SK-N-MC (cell line): Measurements from ENCODE around the gene TMCO4.
"Not testable (repeated sequence)": the region's sequence is repeated elsewhere in the genome, so short reads cannot be mapped to it uniquely, and the experiment has no call there.

Source experiments
- DNase-seq: peaks from one replicate; pipeline ENCODE4 v3.0.0-alpha.2; 2011; ENCODE audit warnings: low read depth, low spot score
- H3K27ac ChIP-seq: fragments of 200-600 bp; sonication (generic); 2 replicates; pipeline ENCODE4 v1.5.1; 2016; ENCODE audit warnings: mixed run types
- H3K36me3 ChIP-seq: fragments of 200-600 bp; sonication (generic); 2 replicates; pipeline ENCODE4 v1.6.1; 2017; ENCODE audit warnings: antibody characterized with exemption, low read length, mixed read lengths; ENCODE audit not compliant: insufficient read depth
- H3K4me3 ChIP-seq: fragments of 200-600 bp; sonication (generic); 2 replicates; pipeline ENCODE4 v1.5.1; 2016
- H3K9ac ChIP-seq: fragments of 200-600 bp; sonication (generic); 2 replicates; pipeline ENCODE4 v1.8.0; 2017; ENCODE audit warnings: mixed run types, mixed read lengths; ENCODE audit not compliant: insufficient read length
- H3K9me3 ChIP-seq: fragments of 200-600 bp; sonication (generic); 2 replicates; pipeline ENCODE4 v1.6.1; 2017; ENCODE audit warnings: low read depth, mild to moderate bottlenecking, antibody characterized with exemption, low read length, moderate library complexity, mixed read lengths
- EZH2 ChIP-seq: fragments of 200-600 bp; sonication (generic); IDR thresholded peaks from one replicate; pipeline ENCODE4 v1.6.1; 2017; ENCODE audit warnings: antibody characterized with exemption
- FOXP2 ChIP-seq: optimal IDR thresholded peaks from 2 replicates; pipeline ENCODE3; 2011; ENCODE audit warnings: mild to moderate bottlenecking, moderate library complexity; ENCODE audit not compliant: insufficient read depth; ENCODE audit errors: extremely low read length, control extremely low read depth
- POLR2AphosphoS5 ChIP-seq: IDR thresholded peaks from 2 replicates; pipeline ENCODE4 v1.6.1; 2012; ENCODE audit warnings: mild to moderate bottlenecking, low read depth, low read length, borderline replicate concordance

TMCO4 gene

DNA sequence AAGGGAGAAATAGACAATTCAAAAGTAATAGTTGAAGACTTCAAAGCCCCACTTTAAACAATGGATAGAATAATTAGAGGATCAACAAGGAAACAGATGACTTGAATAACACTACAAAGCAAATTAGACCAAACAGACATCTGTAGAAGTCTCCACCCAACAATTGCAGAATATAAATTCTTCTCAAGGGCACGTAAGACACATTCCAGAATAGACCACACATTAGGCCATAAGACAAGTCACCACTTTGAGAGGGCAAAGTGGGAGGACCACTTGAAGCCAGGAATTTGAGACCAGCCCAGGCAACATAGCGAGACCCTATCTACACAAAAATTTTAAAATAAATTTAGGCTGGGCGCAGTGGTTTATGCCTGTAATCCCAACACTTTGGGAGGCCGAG, 35.9 kb upstream of the TMCO4 start:
- Histone ChIP-seq H3K36me3 (no peaks in the 10 kb centered on the region), H3K27ac (no peak overlapping the region), H3K9me3 (no peaks in the 10 kb centered on the region), H3K4me3 (no peak overlapping the region), H3K9ac (no peak overlapping the region)
- TF ChIP-seq POLR2AphosphoS5 (no peak), EZH2 (no peak), FOXP2 (no peak)
- DNase-seq: no peak

DNA sequence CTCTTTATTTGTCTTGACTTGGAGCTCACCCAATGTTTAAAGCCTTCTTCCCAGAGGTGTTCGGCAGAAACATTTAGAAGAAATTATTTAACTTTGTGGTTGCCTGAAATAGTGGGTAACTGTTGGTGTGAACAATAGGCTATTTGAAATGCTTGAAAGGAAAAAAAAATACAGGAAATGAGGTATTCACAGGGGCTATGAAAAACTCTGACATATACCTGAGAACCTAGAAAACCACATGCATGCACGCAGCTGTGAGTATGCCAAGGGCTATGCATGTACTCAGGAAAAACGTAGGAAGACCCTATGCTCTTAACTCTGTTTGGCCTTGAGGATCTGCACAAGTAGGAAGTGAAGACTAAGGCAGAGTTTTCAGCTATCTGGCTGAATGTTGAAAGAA, 31.7 kb upstream of the TMCO4 start:
- Histone ChIP-seq H3K27ac (no peak overlapping the region), H3K9ac (no peak overlapping the region), H3K9me3 (no peaks in the 10 kb centered on the region), H3K36me3 (no peaks in the 10 kb centered on the region), H3K4me3 (no peak overlapping the region)
- TF ChIP-seq FOXP2: no peak
- no peak for TF ChIP-seq EZH2
- TF ChIP-seq POLR2AphosphoS5: no peak
- DNase-seq: no peak

DNA sequence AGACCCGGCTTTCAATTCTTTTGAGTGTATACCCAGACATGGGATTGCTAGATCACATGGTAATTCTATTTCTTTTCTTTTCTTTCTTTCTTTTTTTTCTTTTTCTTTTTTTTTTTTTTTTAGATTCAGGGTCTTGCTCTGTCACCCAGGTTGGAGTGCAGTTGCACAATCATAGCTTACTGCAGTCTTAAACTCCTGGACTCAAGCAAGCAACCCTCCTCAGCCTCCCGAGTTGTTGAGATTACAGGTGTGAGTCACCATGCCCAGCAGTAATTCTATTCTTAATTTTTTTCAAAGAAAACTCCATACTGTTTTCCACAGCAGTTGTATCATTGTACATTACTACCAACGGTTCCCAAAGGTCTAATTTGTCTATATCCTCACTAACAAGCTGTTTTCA, 28.8 kb upstream of the TMCO4 start:
- no peak overlapping the region for H3K4me3 ChIP-seq
- DNase-seq: no peak
- TF ChIP-seq POLR2AphosphoS5: no peak
- TF ChIP-seq FOXP2: no peak
- no peak for TF ChIP-seq EZH2
- H3K27ac ChIP-seq: no peak overlapping the region
- no peaks in the 10 kb centered on the region for H3K36me3 ChIP-seq
- H3K9ac ChIP-seq: no peak overlapping the region
- no peaks in the 10 kb centered on the region for H3K9me3 ChIP-seq

DNA sequence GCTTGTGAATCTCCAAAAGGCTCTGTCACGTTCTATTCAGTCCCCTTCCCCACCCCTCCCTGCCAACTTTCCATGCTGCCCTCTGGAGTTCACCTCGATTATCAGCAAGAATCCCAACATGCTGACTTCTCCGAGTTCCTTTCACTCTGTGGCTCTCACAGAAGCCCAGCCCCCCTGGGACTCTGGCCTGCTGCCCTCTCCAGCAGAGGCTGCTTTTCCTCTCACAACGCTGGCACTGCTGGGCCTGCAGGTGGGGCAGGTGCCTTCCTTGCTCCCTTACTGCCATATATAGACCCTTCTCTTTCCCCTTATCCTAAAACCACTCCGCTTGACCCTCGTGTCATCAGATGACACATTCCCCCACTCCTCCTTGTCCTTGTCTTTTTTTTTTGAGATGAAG, 25.6 kb upstream of the TMCO4 start:
- TF ChIP-seq FOXP2: no peak
- TF ChIP-seq EZH2: no peak
- TF ChIP-seq POLR2AphosphoS5: no peak
- no peak for DNase-seq
- no peaks in the 10 kb centered on the region for H3K36me3 ChIP-seq
- H3K27ac ChIP-seq: no peak overlapping the region
- H3K4me3 ChIP-seq: no peak overlapping the region
- H3K9me3 ChIP-seq: no peaks in the 10 kb centered on the region
- no peak overlapping the region for H3K9ac ChIP-seq

DNA sequence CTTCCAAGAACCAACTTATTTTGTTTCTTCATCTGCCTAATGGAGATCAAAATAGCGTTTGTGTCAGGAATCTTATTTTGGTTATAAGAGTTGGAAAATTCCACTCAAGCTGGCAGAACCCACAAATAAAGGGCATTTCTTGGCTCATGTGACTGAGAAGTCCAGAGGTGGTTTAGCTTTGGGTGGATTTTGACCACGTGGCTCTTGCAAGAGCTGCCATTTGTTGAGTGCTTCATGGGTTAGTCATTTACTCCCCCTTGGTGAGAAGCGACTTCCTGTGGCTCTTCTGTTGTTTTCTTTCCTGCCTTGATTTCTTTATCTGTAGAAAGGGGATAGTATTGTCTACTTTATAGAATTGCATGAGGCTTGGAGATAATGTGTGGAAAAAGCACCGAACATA, 24.8 kb upstream of the TMCO4 start:
- Histone ChIP-seq H3K36me3 (no peaks in the 10 kb centered on the region), H3K27ac (no peak overlapping the region), H3K9me3 (no peaks in the 10 kb centered on the region), H3K9ac (no peak overlapping the region), H3K4me3 (no peak overlapping the region)
- no peak for DNase-seq
- TF ChIP-seq POLR2AphosphoS5: no peak
- no peak for TF ChIP-seq FOXP2
- TF ChIP-seq EZH2: no peak

DNA sequence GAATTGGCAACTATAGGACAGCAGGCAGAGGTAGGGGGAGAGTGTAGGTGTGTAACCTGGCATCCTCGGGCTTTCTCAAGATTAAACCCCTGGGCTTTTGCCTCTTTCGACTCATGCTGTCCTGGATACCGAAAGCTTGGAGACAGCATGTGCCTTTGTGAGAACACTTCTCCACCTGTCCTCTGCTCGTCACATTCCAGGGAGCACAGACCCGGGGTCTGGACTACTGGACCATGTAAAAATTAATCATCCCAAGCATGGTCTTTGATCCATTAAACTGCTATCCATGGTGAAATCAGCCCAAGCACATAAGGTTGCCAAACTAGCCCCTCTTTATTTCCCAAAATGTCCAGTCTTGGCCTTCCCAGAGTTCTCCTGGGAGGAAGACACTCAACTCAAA, 24.3 kb upstream of the TMCO4 start:
- H3K9me3 ChIP-seq: no peaks in the 10 kb centered on the region
- DNase-seq: no peak
- H3K9ac ChIP-seq: no peak overlapping the region
- no peaks in the 10 kb centered on the region for H3K36me3 ChIP-seq
- H3K4me3 ChIP-seq: no peak overlapping the region
- no peak overlapping the region for H3K27ac ChIP-seq
- TF ChIP-seq EZH2 (no peak), POLR2AphosphoS5 (no peak), FOXP2 (no peak)

DNA sequence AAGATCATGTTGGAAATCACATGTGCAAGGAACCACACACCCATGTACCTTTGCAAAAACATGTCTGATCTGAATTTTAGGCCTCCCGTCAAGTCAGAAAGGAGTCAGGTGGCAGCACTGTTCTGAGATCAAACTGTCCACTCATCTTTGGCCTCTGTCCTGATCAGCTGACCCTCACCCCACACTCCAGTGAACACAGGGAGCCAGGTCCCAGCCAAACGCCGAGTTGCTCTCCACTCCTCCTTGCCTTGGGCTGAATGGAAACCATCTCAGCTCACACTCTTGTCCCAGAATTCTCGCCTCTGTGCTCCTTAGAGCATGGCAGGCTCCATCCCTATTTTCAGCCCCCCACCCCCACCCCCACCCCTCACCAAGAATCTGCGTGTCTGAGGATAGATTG, 20.0 kb upstream of the TMCO4 start:
- H3K4me3 ChIP-seq: no peak overlapping the region
- TF ChIP-seq EZH2 (no peak), POLR2AphosphoS5 (no peak), FOXP2 (no peak)
- H3K9ac ChIP-seq: no peak overlapping the region
- no peak for DNase-seq
- no peaks in the 10 kb centered on the region for H3K36me3 ChIP-seq
- H3K9me3 ChIP-seq: no peaks in the 10 kb centered on the region
- H3K27ac ChIP-seq: no peak overlapping the region

DNA sequence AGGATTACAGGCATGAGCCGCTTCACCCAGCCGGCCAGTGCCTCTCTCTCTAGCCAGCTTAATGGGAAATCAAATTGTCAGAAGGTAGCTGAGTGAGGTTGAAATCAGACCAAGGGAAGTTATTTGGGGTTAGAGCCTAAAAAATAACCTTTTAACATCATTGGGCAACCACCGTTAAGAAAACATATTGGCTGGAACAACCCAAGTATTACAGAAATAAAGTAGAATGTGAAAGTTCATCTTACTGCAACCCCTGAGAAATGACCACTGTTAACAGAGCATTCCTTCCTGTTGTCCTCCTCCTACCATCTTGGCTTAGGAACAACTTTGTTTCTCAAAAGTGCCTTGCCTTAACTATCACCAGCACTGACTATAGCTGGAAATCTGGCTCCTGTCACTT, 18.6 kb upstream of the TMCO4 start:
- DNase-seq: no peak
- Histone ChIP-seq H3K4me3 (no peak overlapping the region), H3K9me3 (no peaks in the 10 kb centered on the region), H3K9ac (no peak overlapping the region), H3K36me3 (no peaks in the 10 kb centered on the region), H3K27ac (no peak overlapping the region)
- no peak for TF ChIP-seq EZH2
- no peak for TF ChIP-seq POLR2AphosphoS5
- no peak for TF ChIP-seq FOXP2

DNA sequence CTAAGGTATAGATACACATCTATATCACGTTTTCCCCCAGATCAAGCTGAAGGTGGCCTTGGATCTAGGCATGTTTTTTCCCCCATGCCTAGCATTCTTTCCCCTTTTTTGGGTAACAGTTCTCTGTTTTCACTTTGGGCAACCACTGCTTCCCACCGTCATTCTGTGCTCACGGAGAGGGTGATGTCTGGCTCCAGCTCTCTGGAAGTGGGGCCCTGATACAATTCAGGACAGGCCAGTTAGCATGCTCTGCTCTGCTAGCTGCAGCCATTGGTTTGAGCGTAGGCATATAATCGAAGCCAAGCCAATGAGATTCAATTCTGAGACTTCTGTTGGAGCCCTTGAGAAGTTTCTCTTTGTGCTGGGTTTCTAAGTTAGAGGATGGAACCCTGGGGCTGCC, 17.4 kb upstream of the TMCO4 start:
- Histone ChIP-seq H3K27ac (no peak overlapping the region), H3K9me3 (no peaks in the 10 kb centered on the region), H3K4me3 (no peak overlapping the region), H3K9ac (no peak overlapping the region), H3K36me3 (no peaks in the 10 kb centered on the region)
- TF ChIP-seq POLR2AphosphoS5 (no peak), EZH2 (no peak), FOXP2 (no peak)
- DNase-seq: no peak

DNA sequence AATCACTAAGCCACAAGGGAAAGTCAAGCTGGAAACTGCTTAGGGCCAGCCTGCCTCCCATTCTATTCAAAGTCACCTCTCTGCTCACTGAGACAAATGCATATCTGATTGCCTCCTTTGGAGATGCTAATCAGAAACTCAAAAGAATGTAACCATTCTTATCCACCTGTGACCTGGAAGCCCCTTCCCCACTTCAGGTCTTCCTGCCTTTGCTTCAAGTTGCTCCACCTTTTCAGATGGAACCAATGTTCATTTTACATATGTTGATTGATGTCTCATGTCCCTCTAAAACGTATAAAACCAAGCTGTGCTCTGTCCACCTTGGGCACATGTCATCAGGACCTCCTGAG, 17.0 kb upstream of the TMCO4 start:
- H3K27ac ChIP-seq, H3K9ac ChIP-seq, H3K36me3 ChIP-seq, H3K9me3 ChIP-seq, DNase-seq, H3K4me3 ChIP-seq: not testable (repeated sequence)
